ENCODE data around the gene NBEAL2. TPM values are rescaled to one million over a fixed set of nuclear protein-coding genes. Genes with fewer than 3 reads are reported as not detected.

NBEAL2 gene
- total RNA-seq (2021; fragmentation: NEBNext Ultra II Directional; extraction: Animal tissue kit (Norgen Biotek cat#: 25700)) (45.8 and 46.9 TPM in 2 replicates), polyA plus RNA-seq (2011; rRNA removed) (27.3 and 47.8 TPM in 2 replicates), polyA minus RNA-seq (2011; rRNA and poly(A)+ RNA removed) (19.1 and 33.7 TPM in 2 replicates)
- 30.9 TPM for polyA plus RNA-seq (2011; cell fraction: cytosol; rRNA removed)
- 332 TPM for polyA plus RNA-seq (2011; cell fraction: nucleus; rRNA removed)
- 36.4 to 64.7 TPM (median 55.9 TPM) in 4 replicates for polyA plus RNA-seq (2012, experiment 1 of 2)
- polyA plus RNA-seq (2012, experiment 2 of 2): 42.2 TPM
- 15.7 TPM for polyA plus RNA-seq (2013, experiment 1 of 2)
- polyA plus RNA-seq (2013, experiment 2 of 2): 14.2 TPM
- 16.9 TPM for polyA minus RNA-seq (2011; cell fraction: cytosol; rRNA and poly(A)+ RNA removed)
- 58.1 TPM for polyA minus RNA-seq (2011; cell fraction: nucleus; rRNA and poly(A)+ RNA removed)
- long read RNA-seq, experiment 1, partial matches to known transcripts: 12 of 13 reads
- long read RNA-seq, experiment 1, other reads (novel, unspliced or antisense): 1 of 13 reads
- long read RNA-seq, experiment 2, partial matches to known transcripts: 1 of 1 reads
- long read RNA-seq, experiment 2, other reads (novel, unspliced or antisense): 0 of 1 reads

GRCh38 chr3:46978985-46979944, at the start of gene NBEAL2:
Gene NBEAL2 (plus strand): TSS chr3:46979666. CDS start chr3:46979862, 196 bp downstream.
- CTCF ChIA-PET (ENCODE audit: partially characterized antibody): interaction anchor here (0.9 to 13.0 kb wide), 6 partner anchors 13 to 70 kb away, joined by 3 to 130 read pairs (median 8); no protein-coding TSS in a partner anchor
- peaks cover 4 to 18% of the 10 kb centered on the region in 2 experiments for H4K20me1 ChIP-seq (replicated peaks in 1 of 2; ENCODE audit: control insufficient read depth in 1 of 2, insufficient read depth in 2 of 2, low read length in 2 of 2)
- FAIRE-seq: no peak
- TF ChIP-seq SUZ12 (IDR thresholded peaks at IDR 0.05; ENCODE audit: low read length) (no peak), RNF2 (IDR thresholded peaks at IDR 0.05; ENCODE audit: borderline replicate concordance, low read depth, low read length, missing control alignments, poor library complexity, severe bottlenecking) (no peak), KDM4A (IDR thresholded peaks at IDR 0.05; ENCODE audit: low read depth, low read length, severe bottlenecking) (peak; percentile 87), KDM1A (IDR thresholded peaks at IDR 0.05; ENCODE audit: borderline replicate concordance, low read length) (no peak), USF2 (IDR thresholded peaks at IDR 0.05; ENCODE audit: low read length) (no peak)

More at GRCh38 chr3:46978985-46979944, at the start of gene NBEAL2:
- Histone ChIP-seq H3K14ac (ENCODE audit: insufficient read length) (peak within 1 kb of the TSS; percentile 95), H2BK20ac (ENCODE audit: low read length) (no peak within 1 kb of the TSS), H3K79me1 (ENCODE audit: low read depth, low read length) (peaks cover 2% of the 10 kb centered on the region; the same call in 1 of the 2 replicates), H3K4me2 (ENCODE audit: insufficient read depth in 1 of 2, low read depth in 2 of 2, low read length in 2 of 2) (peak within 1 kb of the TSS; percentile 76 to 97), H3K9ac (replicated peaks in 1 of 4; ENCODE audit: extremely low read depth in 1 of 4, low read depth in 3 of 4, low read length in 3 of 4) (peak within 1 kb of the TSS; percentile 40 to 74 (median 50)), H3K79me2 (ENCODE audit: control insufficient read depth in 1 of 2, insufficient read depth in 2 of 2, low read length in 2 of 2) (peaks cover 13 to 26% of the 10 kb centered on the region in 2 experiments), H3K9me3 (ENCODE audit: insufficient read depth in 2 of 2, low read depth in 1 of 2, low read length in 1 of 2) (no peaks in the 10 kb centered on the region), H4K8ac (ENCODE audit: extremely low read depth, insufficient read depth, low read length) (peak within 1 kb of the TSS; percentile 91), H2BK15ac (ENCODE audit: low read length) (no peak within 1 kb of the TSS; the same call in 1 of the 2 replicates), H3K4ac (replicated peaks; ENCODE audit: insufficient read length, low read depth, low read length) (peak within 1 kb of the TSS; percentile 95), H3K27me3 (replicated peaks in 1 of 4; ENCODE audit: control insufficient read depth in 3 of 4, extremely low read depth in 1 of 4, insufficient read depth in 3 of 4, low read length in 3 of 4) (peaks cover 0 to 13% (median 3%) of the 10 kb centered on the region in 4 experiments; a peak in 3 of 7 replicates), H3K36me3 (ENCODE audit: control insufficient read depth in 2 of 4, insufficient read depth in 4 of 4, low read length in 3 of 4) (no peaks in the 10 kb centered on the region), H3K27ac (ENCODE audit: low read depth, low read length) (peak within 1 kb of the TSS; percentile 32), H3K4me1 (replicated peaks in 1 of 4; ENCODE audit: control insufficient read depth in 3 of 4, insufficient read depth in 4 of 4, low read length in 3 of 4) (peaks cover 3 to 27% (median 17%) of the 10 kb centered on the region in 4 experiments), H2BK5ac (ENCODE audit: low read depth, low read length) (peak within 1 kb of the TSS; percentile 89), H3K18ac (ENCODE audit: extremely low read depth, low read length) (peak within 1 kb of the TSS; percentile 65), H2AFZ (ENCODE audit: low read length) (0 out of 2 replicates have a peak within 1 kb of the TSS, but pooled peaks have one; percentile 16), H4K5ac (ENCODE audit: insufficient read length, low read depth, low read length) (peak within 1 kb of the TSS; percentile 96), H3K23ac (ENCODE audit: insufficient read length) (no peak within 1 kb of the TSS), H3K4me3 (ENCODE audit: extremely low read depth in 1 of 4, insufficient read depth in 2 of 4, low read depth in 3 of 4, low read length in 4 of 4) (peak within 1 kb of the TSS; percentile 48 to 89 (median 64)), H3K23me2 (ENCODE audit: low read depth, low read length) (peaks cover 10% of the 10 kb centered on the region; the same call in 1 of the 2 replicates), H2BK12ac (ENCODE audit: low read depth, low read length) (peak within 1 kb of the TSS; percentile 32), H2AK5ac (ENCODE audit: low read depth, low read length) (peak within 1 kb of the TSS; percentile 3; the same call in 1 of the 2 replicates), H4K91ac (replicated peaks; ENCODE audit: insufficient read length, low read length) (peak within 1 kb of the TSS; percentile 99), H2BK120ac (replicated peaks; ENCODE audit: low read depth, low read length) (peak within 1 kb of the TSS; percentile 80), H3K56ac (replicated peaks; ENCODE audit: insufficient read length, low read depth, low read length) (peak within 1 kb of the TSS; percentile 92)
- peak; percentile 74 to 92 for DNase-seq (ENCODE audit: low read depth in 1 of 2, low spot score in 2 of 2)
- WGBS, 2 experiments (ENCODE audit: extremely low coverage in 1 of 2, insufficient coverage in 1 of 2, insufficient read length in 1 of 2, insufficient replicate concordance in 2 of 2, low coverage in 1 of 2, low lambda C conversion rate in 2 of 2, missing lambda C conversion rate in 1 of 2): 3% methylated on average over 54 of the region's 73 CpGs; no CpG with 5 or more reads in 1 of the 2 experiments
- POLR2A ChIA-PET (ENCODE audit: partially characterized antibody): interaction anchor here (0.6 to 2.3 kb wide), 15 partner anchors 8 to 401 kb away, joined by 3 to 7 read pairs (median 4); partner anchors contain the start of gene PTPN23
